Measurements from ENCODE around the gene DGKH.

The DGKH gene

GRCh38 chr13:42102961-42103865, 54.8 kb downstream of the DGKH start:
- DNase-seq (ENCODE audit: low read depth) = no peak
- TF ChIP-seq, protein P1, sequence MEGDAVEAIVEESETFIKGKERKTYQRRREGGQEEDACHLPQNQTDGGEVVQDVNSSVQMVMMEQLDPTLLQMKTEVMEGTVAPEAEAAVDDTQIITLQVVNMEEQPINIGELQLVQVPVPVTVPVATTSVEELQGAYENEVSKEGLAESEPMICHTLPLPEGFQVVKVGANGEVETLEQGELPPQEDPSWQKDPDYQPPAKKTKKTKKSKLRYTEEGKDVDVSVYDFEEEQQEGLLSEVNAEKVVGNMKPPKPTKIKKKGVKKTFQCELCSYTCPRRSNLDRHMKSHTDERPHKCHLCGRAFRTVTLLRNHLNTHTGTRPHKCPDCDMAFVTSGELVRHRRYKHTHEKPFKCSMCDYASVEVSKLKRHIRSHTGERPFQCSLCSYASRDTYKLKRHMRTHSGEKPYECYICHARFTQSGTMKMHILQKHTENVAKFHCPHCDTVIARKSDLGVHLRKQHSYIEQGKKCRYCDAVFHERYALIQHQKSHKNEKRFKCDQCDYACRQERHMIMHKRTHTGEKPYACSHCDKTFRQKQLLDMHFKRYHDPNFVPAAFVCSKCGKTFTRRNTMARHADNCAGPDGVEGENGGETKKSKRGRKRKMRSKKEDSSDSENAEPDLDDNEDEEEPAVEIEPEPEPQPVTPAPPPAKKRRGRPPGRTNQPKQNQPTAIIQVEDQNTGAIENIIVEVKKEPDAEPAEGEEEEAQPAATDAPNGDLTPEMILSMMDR (conservative IDR thresholded peaks at IDR 0.05; ENCODE audit: low read depth, low read length) = no peak
- no peak overlapping the region for H3K4me3 ChIP-seq (ENCODE audit: low read length)

DNA sequence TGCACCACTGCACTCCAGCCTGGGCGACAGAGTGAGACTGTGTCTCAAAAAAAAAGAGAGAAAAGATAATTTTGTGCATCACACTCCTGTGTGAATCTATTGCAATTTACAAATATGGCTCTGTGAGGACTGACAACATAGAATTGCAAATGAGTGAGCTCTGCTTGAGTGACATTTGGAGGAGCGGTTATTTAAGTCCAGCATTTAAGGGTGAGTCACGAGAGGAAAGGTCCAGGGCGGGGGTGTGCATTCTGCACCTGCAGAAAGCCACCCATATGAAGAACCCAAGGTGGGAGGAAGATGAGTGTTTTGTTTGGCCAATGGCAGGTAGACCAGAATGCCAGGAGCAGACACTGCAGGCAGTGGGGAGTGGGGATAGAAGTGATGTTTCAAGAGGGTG, 58.5 kb downstream of the DGKH start:
- no peak overlapping the region for H3K4me3 ChIP-seq (ENCODE audit: low read length)
- TF ChIP-seq, protein P1 (conservative IDR thresholded peaks at IDR 0.05; ENCODE audit: low read depth, low read length) = no peak
- no peak for DNase-seq (ENCODE audit: low read depth)

DNA sequence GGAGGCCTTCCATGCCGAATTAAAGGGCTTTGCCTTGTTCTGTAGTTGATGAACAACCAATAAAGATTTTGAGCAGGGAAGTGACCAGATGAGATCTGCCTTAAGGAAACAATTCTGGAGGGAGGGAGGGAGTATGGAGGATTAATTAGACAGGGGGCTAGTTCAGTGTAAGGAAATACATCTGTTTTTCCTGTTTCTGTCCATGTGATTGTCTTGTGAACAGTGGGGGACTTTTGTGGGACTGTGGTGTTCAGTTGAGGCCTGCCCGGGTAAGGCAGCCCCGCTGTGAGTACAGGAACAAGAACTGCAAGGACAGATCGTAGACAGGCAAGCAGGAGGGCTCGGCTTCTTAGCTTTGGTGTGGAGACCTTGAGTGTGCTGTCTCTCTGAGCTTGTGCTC, 59.0 kb downstream of the DGKH start:
- no peak overlapping the region for H3K4me3 ChIP-seq (ENCODE audit: low read length)
- TF ChIP-seq, protein P1 (conservative IDR thresholded peaks at IDR 0.05; ENCODE audit: low read depth, low read length) = no peak
- no peak for DNase-seq (ENCODE audit: low read depth)

GRCh38 chr13:42108217-42108616, 59.8 kb downstream of the DGKH start:
- TF ChIP-seq, protein P1 (conservative IDR thresholded peaks at IDR 0.05; ENCODE audit: low read depth, low read length) = no peak
- no peak overlapping the region for H3K4me3 ChIP-seq (ENCODE audit: low read length)
- no peak for DNase-seq (ENCODE audit: low read depth)

GRCh38 chr13:42109957-42110356, 61.5 kb downstream of the DGKH start:
- DNase-seq (ENCODE audit: low read depth) = no peak
- TF ChIP-seq, protein P1 (conservative IDR thresholded peaks at IDR 0.05; ENCODE audit: low read depth, low read length) = no peak
- H3K4me3 ChIP-seq (ENCODE audit: low read length) = no peak overlapping the region

GRCh38 chr13:42110410-42111155, 62.1 kb downstream of the DGKH start:
- no peak overlapping the region for H3K4me3 ChIP-seq (ENCODE audit: low read length)
- DNase-seq (ENCODE audit: low read depth) = peak; percentile 34
- TF ChIP-seq, protein P1 (conservative IDR thresholded peaks at IDR 0.05; ENCODE audit: low read depth, low read length) = peak; percentile 57
